Measurements from ENCODE around the gene AAGAB.

The AAGAB gene

GRCh38 chr15:67186226-67186649, 68.2 kb downstream of the AAGAB start:
- DNase-seq, result no peak

- DNase-seq, result no peak
These were observed 68.7 kb downstream of the AAGAB start for GRCh38 chr15:67185621-67186225.

GRCh38 chr15:67185051-67185450, 69.4 kb downstream of the AAGAB start:
- DNase-seq, result no peak

GRCh38 chr15:67184208-67184925, 70.1 kb downstream of the AAGAB start:
- no peak for DNase-seq

GRCh38 chr15:67183443-67184169, 70.9 kb downstream of the AAGAB start:
- DNase-seq, result no peak

GRCh38 chr15:67181221-67181639, 73.2 kb downstream of the AAGAB start:
- DNase-seq, result no peak

GRCh38 chr15:67180514-67181191, 73.8 kb downstream of the AAGAB start:
- no peak for DNase-seq

- DNase-seq, result no peak
These were observed 74.4 kb downstream of the AAGAB start for GRCh38 chr15:67180035-67180434.

- no peak for DNase-seq
These were observed 75.0 kb downstream of the AAGAB start for GRCh38 chr15:67179411-67179995.

GRCh38 chr15:67178569-67179210, 75.8 kb downstream of the AAGAB start:
- no peak for DNase-seq

GRCh38 chr15:67177752-67178151, 76.7 kb downstream of the AAGAB start:
- no peak for DNase-seq

GRCh38 chr15:67176195-67176971, 78.1 kb downstream of the AAGAB start:
- DNase-seq, result no peak

- DNase-seq, result no peak
These were observed 78.8 kb downstream of the AAGAB start for GRCh38 chr15:67175643-67176071.

- DNase-seq, result no peak
These were observed 79.4 kb downstream of the AAGAB start for GRCh38 chr15:67174864-67175573.

- no peak for DNase-seq
These were observed 80.0 kb downstream of the AAGAB start for GRCh38 chr15:67174446-67174845.

- no peak for DNase-seq
These were observed 80.7 kb downstream of the AAGAB start for GRCh38 chr15:67173786-67174185.

- DNase-seq, result no peak
These were observed 81.5 kb downstream of the AAGAB start for GRCh38 chr15:67173005-67173404.

GRCh38 chr15:67172172-67172571, 82.3 kb downstream of the AAGAB start:
- no peak for DNase-seq

GRCh38 chr15:67171471-67171870, 83.0 kb downstream of the AAGAB start:
- no peak for DNase-seq

- DNase-seq, result no peak
These were observed 84.1 kb downstream of the AAGAB start for GRCh38 chr15:67170143-67170925.

All from NCI-H2081 (cell line).